ENCODE measurements around the gene PPIE. TPM values are rescaled to one million over a fixed set of nuclear protein-coding genes. Genes with fewer than 3 reads are reported as not detected.

PPIE gene
- total RNA-seq, 2 experiments from 2014 or later: 54.5 to 71.9 TPM

DNA sequence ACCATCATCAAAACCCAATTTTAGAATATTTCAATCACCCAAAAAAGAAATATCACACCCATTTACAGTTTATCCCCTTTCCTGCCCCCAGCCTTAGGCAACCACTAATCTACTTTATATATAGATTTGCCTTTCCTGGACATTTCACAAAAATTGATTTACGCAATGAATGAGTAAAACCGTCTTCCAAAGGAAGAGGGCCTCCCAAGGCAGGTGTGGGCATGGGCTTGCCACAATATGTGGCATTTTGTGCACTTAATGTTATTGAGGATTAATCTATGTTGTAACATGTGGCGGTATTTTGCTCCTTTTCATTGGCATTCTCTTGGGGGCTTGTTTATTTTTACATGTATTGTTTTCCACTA lies 61.8 kb downstream of the PPIE start:
- Histone ChIP-seq H3K79me2 (ENCODE audit: insufficient read depth, low read depth, low read length) (no peaks in the 10 kb centered on the region), H2AFZ (ENCODE audit: low read length) (no peak overlapping the region), H3K4me1 (ENCODE audit: insufficient read depth, low read length, poor library complexity, severe bottlenecking) (peaks cover 11% of the 10 kb centered on the region), H3K4me2 (ENCODE audit: low read length) (no peak overlapping the region), H3K36me3 (ENCODE audit: insufficient read depth, low read length) (no peaks in the 10 kb centered on the region), H3K27ac (ENCODE audit: low read depth, low read length, poor library complexity, severe bottlenecking) (no peak overlapping the region), H3K4me3 (ENCODE audit: low read depth, low read length, poor library complexity, severe bottlenecking) (no peak overlapping the region), H4K20me1 (ENCODE audit: insufficient read depth, low read length) (no peaks in the 10 kb centered on the region), H3K9me2 (ENCODE audit: insufficient read depth, low read length) (no peaks in the 10 kb centered on the region), H3K9me3 (ENCODE audit: low read length) (no peaks in the 10 kb centered on the region)
- intact Hi-C loops (cut with micrococcal nuclease; ENCODE audit: unreplicated experiment): no loop called here
- POLR2A ChIA-PET: interaction anchor here (0.6 kb wide), 2 partner anchors 17 to 991 kb away, joined by 3 read pairs; no protein-coding TSS in a partner anchor
- no peak for DNase-seq (ENCODE audit: low spot score)
- TF ChIP-seq, protein P1, sequence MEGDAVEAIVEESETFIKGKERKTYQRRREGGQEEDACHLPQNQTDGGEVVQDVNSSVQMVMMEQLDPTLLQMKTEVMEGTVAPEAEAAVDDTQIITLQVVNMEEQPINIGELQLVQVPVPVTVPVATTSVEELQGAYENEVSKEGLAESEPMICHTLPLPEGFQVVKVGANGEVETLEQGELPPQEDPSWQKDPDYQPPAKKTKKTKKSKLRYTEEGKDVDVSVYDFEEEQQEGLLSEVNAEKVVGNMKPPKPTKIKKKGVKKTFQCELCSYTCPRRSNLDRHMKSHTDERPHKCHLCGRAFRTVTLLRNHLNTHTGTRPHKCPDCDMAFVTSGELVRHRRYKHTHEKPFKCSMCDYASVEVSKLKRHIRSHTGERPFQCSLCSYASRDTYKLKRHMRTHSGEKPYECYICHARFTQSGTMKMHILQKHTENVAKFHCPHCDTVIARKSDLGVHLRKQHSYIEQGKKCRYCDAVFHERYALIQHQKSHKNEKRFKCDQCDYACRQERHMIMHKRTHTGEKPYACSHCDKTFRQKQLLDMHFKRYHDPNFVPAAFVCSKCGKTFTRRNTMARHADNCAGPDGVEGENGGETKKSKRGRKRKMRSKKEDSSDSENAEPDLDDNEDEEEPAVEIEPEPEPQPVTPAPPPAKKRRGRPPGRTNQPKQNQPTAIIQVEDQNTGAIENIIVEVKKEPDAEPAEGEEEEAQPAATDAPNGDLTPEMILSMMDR (conservative IDR thresholded peaks at IDR 0.05; ENCODE audit: low read length): no peak
- no peak for TF ChIP-seq EZH2phosphoT487 (IDR thresholded peaks at IDR 0.05; ENCODE audit: borderline replicate concordance, low read depth, low read length)
- no TSS peak for BruUV-seq (replicated peaks)
- CTCF ChIA-PET (ENCODE audit: unreplicated experiment): no interaction called here

DNA sequence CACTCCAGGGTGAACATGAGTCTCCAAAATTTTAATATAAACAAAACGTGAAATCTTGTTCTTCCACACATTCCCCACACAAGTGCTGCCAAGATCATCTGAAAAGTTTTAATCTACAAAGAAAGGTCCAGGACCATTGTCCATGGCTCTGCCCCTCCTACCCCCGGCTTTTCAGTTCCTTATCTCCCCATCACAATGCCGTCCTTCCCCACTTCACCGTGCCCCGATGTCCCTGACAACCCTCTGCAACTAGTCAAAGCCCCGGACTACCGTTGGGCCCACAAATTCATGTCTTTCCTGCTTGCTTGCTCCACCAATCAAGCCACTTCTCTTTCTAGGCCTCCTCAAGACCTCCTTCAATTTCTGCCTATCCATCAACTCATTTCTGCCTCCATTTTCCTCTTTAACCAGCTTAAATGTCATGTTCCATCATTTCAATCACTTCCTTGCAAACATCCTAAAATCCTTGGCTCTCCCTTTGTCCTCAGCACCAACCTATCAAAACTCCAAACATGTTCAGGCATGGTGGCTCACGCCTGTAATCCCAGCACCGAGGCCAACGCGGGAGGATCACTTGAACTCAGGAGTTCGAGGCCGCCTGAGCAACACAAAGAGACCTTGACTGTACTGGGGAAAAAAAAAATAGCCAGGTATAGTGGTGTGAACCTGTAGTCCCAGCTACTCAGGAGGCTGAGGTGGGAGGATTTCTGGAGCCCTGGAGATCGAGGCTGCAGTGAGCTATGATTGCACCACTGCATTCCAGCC lies 64.0 kb downstream of the PPIE start:
- Histone ChIP-seq H3K9me3 (ENCODE audit: low read length) (no peaks in the 10 kb centered on the region), H4K20me1 (ENCODE audit: insufficient read depth, low read length) (no peaks in the 10 kb centered on the region), H3K4me2 (ENCODE audit: low read length) (no peak overlapping the region), H2AFZ (ENCODE audit: low read length) (no peak overlapping the region), H3K36me3 (ENCODE audit: insufficient read depth, low read length) (no peaks in the 10 kb centered on the region), H3K4me1 (ENCODE audit: insufficient read depth, low read length, poor library complexity, severe bottlenecking) (peaks cover 11% of the 10 kb centered on the region), H3K4me3 (ENCODE audit: low read depth, low read length, poor library complexity, severe bottlenecking) (no peak overlapping the region), H3K27ac (ENCODE audit: low read depth, low read length, poor library complexity, severe bottlenecking) (no peak overlapping the region), H3K9me2 (ENCODE audit: insufficient read depth, low read length) (no peaks in the 10 kb centered on the region), H3K79me2 (ENCODE audit: insufficient read depth, low read depth, low read length) (no peaks in the 10 kb centered on the region)
- TF ChIP-seq EZH2phosphoT487 (IDR thresholded peaks at IDR 0.05; ENCODE audit: borderline replicate concordance, low read depth, low read length): no peak
- TF ChIP-seq, protein P1 (conservative IDR thresholded peaks at IDR 0.05; ENCODE audit: low read length): no peak
- BruUV-seq (replicated peaks): no TSS peak
- POLR2A ChIA-PET: interaction anchor here (0.6 to 0.7 kb wide), 2 partner anchors 58 to 237 kb away, joined by 3 to 6 read pairs; no protein-coding TSS in a partner anchor
- intact Hi-C loops (cut with micrococcal nuclease; ENCODE audit: unreplicated experiment): no loop called here
- CTCF ChIA-PET (ENCODE audit: unreplicated experiment): no interaction called here
- DNase-seq (ENCODE audit: low spot score): no peak

DNA sequence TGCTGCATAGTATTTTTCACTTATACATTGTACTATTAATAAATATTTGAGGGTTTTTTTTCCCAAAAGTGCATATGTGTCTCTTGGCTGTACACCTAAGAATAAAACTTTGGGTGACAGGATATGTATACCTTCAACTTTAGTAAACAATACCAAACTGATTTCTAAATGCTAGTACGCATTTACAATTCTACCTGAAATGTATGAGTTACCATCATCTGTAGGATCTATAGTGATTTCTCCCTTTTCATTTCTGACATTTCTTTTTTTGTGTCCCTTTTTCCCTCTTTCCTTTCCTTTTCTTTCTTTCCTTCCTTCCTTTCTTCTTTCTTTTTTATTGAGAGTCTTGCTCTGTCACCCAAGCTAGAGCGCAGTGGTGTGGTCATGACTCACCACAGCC lies 66.7 kb downstream of the PPIE start:
- ChIA-PET POLR2A (no interaction called here), CTCF (ENCODE audit: unreplicated experiment) (no interaction called here)
- Histone ChIP-seq H3K4me1 (ENCODE audit: insufficient read depth, low read length, poor library complexity, severe bottlenecking) (no peaks in the 10 kb centered on the region), H3K4me2 (ENCODE audit: low read length) (no peak overlapping the region), H3K9me3 (ENCODE audit: low read length) (no peaks in the 10 kb centered on the region), H2AFZ (ENCODE audit: low read length) (no peak overlapping the region), H4K20me1 (ENCODE audit: insufficient read depth, low read length) (no peaks in the 10 kb centered on the region), H3K9me2 (ENCODE audit: insufficient read depth, low read length) (no peaks in the 10 kb centered on the region), H3K36me3 (ENCODE audit: insufficient read depth, low read length) (no peaks in the 10 kb centered on the region), H3K79me2 (ENCODE audit: insufficient read depth, low read depth, low read length) (no peaks in the 10 kb centered on the region), H3K4me3 (ENCODE audit: low read depth, low read length, poor library complexity, severe bottlenecking) (no peak overlapping the region), H3K27ac (ENCODE audit: low read depth, low read length, poor library complexity, severe bottlenecking) (no peak overlapping the region)
- intact Hi-C loops (cut with micrococcal nuclease; ENCODE audit: unreplicated experiment): no loop called here
- DNase-seq (ENCODE audit: low spot score): no peak
- no TSS peak for BruUV-seq (replicated peaks)
- TF ChIP-seq EZH2phosphoT487 (IDR thresholded peaks at IDR 0.05; ENCODE audit: borderline replicate concordance, low read depth, low read length): no peak
- TF ChIP-seq, protein P1 (conservative IDR thresholded peaks at IDR 0.05; ENCODE audit: low read length): no peak
